ENCODE results near the gene INO80D.

GRCh38 chr2:205998583-205998982, 87.4 kb downstream of the INO80D start:
- TF ChIP-seq POLR2AphosphoS5 (IDR thresholded peaks at IDR 0.05; ENCODE audit: low read depth) (no peak), CTCF (IDR thresholded peaks at IDR 0.05; ENCODE audit: insufficient read depth, low read length) (no peak), GABPA (IDR thresholded peaks at IDR 0.05; ENCODE audit: low read depth) (no peak), SPI1 (IDR thresholded peaks at IDR 0.05; ENCODE audit: borderline replicate concordance, low read depth) (no peak)
- TF ChIP-seq, protein P1, sequence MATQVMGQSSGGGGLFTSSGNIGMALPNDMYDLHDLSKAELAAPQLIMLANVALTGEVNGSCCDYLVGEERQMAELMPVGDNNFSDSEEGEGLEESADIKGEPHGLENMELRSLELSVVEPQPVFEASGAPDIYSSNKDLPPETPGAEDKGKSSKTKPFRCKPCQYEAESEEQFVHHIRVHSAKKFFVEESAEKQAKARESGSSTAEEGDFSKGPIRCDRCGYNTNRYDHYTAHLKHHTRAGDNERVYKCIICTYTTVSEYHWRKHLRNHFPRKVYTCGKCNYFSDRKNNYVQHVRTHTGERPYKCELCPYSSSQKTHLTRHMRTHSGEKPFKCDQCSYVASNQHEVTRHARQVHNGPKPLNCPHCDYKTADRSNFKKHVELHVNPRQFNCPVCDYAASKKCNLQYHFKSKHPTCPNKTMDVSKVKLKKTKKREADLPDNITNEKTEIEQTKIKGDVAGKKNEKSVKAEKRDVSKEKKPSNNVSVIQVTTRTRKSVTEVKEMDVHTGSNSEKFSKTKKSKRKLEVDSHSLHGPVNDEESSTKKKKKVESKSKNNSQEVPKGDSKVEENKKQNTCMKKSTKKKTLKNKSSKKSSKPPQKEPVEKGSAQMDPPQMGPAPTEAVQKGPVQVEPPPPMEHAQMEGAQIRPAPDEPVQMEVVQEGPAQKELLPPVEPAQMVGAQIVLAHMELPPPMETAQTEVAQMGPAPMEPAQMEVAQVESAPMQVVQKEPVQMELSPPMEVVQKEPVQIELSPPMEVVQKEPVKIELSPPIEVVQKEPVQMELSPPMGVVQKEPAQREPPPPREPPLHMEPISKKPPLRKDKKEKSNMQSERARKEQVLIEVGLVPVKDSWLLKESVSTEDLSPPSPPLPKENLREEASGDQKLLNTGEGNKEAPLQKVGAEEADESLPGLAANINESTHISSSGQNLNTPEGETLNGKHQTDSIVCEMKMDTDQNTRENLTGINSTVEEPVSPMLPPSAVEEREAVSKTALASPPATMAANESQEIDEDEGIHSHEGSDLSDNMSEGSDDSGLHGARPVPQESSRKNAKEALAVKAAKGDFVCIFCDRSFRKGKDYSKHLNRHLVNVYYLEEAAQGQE (IDR thresholded peaks at IDR 0.05; ENCODE audit: insufficient replicate concordance, low read depth): no peak
